Measurements from ENCODE around the gene KLHL18. TPM values are rescaled to one million over a fixed set of nuclear protein-coding genes. Genes with fewer than 3 reads are reported as not detected.
"Not testable (repeated sequence)": the region's sequence is repeated elsewhere in the genome, so short reads cannot be mapped to it uniquely, and the experiment has no call there.

KLHL18 gene
- 10 to 100 TPM; 23.0 to 25.1 TPM for total RNA-seq

DNA sequence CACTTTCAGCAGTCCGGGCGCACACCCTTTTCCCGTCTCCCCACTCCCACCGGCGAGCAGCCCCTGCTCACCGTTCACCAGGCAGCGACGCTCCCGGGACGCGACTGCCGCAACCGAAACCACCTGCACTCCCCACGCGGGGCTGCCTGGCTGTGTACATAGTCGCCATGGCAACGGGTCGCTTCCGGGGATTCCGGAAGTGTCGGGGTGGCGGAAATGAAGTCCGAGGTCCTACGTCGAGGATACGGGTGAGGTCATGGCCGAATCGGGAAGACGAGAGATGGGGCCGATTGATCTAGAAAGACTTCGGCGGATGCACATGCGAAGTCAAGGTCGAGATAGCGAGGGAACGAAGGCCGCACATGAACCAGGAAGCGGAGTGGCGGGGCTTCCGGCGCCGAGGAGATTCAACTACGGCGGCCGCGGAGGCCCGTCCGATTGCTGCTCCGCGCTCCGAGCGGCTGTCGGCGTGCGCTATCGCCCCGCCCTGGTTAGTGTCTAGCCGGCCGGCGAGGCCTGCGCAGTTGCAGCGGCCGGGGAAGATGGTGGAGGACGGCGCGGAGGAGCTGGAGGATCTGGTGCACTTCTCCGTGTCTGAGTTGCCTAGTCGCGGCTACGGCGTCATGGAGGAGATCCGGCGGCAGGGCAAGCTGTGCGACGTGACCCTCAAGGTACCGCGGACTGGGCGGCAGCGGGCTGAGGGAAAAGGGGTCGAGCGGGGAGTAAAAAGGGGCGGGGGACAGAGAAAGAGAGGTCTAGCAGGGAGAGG lies at the start of gene KLHL18, which contains the start of gene KIF9:
Gene KLHL18 (plus strand): TSS at position 521 of the 769 bp plus-strand sequence. CDS start 22 bp downstream, at position 543.
Gene KIF9 (minus strand): TSS at position 376 of the 769 bp plus-strand sequence. CDS start 5,425 bp downstream, outside the sequence.
- H3K9me3 Mint-ChIP-seq, result no peaks in the 10 kb centered on the region
- H3K36me3 Mint-ChIP-seq, result peaks cover 12 to 17% of the 10 kb centered on the region in 2 donors
- peak; percentile 95 to 96 for DNase-seq (ENCODE audit: low spot score in 2 of 2)

DNA sequence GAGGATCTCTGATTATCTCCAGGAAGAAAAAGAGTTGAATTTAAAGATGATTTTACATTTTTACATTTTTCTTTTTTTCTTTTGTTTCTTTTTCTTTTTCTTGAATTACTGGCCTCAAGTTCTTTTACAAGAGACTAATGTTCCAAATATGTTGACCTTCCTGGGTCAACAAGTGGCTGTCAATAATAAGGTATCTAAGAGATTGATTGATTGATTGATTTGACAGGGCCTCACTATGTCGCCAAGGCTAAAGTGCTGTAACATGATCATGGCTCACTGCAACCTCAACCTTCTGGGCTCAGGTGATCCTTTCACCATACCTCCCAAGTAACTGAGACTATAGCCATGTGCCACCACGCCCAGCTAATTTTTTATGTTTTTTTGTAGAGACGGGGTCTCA lies 44.7 kb upstream of the KLHL18 start:
- Mint-ChIP-seq H3K9me3 (no peaks in the 10 kb centered on the region), H3K27ac (no peak overlapping the region), H3K36me3 (no peaks in the 10 kb centered on the region)
- ATAC-seq (no peak), DNase-seq (ENCODE audit: low spot score in 2 of 2) (no peak)

More for the DNA sequence above, at the start of gene KLHL18, which contains the start of gene KIF9:
- ATAC-seq, result peak; percentile 89 to 92
- peak within 1 kb of the TSS; percentile 99 to 100 for H3K27ac Mint-ChIP-seq

DNA sequence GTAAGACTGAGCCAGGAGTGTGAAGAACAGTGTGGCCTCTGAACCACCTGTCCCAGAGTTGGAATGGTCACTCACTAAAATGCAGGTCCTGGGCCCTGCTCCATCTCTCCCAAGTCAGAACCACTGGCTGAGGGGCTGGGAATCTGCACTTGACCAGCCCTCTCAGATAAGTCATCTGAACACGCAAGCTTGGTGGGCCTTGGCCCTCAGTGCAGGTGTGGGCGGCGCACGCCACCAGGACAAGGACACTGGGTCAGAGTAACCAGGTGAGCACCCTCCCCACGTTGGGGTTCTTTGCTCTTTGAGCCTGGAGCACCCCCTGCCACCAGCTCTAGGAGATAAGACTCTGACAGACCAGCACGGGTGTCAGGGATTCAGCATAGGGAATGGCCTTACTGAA lies 42.8 kb upstream of the KLHL18 start:
- no peaks in the 10 kb centered on the region for H3K36me3 Mint-ChIP-seq
- ATAC-seq (no peak), DNase-seq (ENCODE audit: low spot score in 2 of 2) (no peak)
- no peak overlapping the region for H3K27ac Mint-ChIP-seq
- no peaks in the 10 kb centered on the region for H3K9me3 Mint-ChIP-seq

DNA sequence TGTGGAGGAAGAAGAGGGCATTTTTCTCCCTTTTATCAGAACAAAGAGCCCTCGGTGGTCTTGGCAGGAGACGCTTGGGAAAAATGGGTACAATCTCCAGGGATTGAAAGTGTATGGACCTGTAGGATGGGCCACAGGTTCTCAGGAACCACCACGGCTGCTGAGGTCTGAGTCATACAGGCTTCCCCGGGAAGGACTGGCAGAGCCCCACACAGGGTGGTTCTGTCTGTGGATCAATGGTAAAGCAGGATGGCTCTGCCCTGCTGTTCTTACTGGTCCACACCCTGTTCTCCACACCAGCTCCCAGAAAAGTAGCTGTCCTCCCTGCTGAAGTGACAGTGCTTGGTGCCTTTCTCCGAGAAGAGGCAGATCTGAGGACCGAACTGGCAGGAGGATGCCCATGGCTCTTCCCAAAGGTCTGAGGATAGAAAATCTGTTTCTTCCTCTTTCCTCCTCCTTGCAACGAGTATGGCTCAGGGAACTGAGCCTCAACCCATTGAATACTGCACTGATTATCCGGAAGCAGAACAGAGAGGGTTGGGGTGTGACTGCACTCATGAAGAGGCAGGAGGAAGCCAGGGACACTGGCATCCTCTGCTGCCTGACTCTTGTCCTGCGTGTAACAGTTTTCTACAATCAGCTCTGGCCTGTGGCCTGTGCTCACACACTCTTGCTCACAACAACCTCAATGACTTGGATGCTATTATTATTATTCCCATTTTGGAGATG lies 39.2 kb upstream of the KLHL18 start:
- Mint-ChIP-seq H3K27ac (no peak overlapping the region), H3K36me3 (no peaks in the 10 kb centered on the region), H3K9me3 (no peaks in the 10 kb centered on the region)
- DNase-seq (ENCODE audit: low spot score in 2 of 2) (peak in 1 of 2 donors; percentile 26), ATAC-seq (no peak)

DNA sequence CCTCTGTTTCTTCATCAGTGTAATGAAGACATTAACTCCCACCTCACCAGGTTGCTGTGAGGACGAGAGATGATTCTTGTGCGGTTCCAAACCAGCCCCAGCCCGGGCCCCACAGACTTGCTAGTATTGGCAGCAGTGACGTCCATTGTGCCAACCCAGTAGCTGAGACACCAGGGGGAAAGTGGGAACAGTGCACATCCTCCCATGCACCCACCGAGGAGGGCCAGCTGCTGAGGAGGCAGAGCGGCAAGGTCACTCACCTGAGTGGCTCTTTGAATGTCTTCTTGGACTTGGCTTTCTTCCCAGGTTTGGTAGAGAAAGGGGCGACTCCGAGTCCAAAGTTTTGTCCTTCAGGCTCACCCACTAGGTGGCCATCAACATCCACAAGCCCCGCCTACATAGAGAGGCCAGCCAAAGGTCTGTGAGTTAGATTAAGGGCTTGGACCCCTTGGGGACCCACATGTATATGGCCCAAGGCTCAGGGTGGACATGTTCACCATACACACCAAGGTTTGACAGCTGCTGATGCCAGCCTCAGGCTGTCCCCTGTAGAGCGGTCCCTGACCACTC lies 38.1 kb upstream of the KLHL18 start:
- no peaks in the 10 kb centered on the region for H3K36me3 Mint-ChIP-seq
- no peak overlapping the region for H3K27ac Mint-ChIP-seq
- no peaks in the 10 kb centered on the region for H3K9me3 Mint-ChIP-seq
- DNase-seq (ENCODE audit: low spot score in 2 of 2) (no peak), ATAC-seq (no peak)

DNA sequence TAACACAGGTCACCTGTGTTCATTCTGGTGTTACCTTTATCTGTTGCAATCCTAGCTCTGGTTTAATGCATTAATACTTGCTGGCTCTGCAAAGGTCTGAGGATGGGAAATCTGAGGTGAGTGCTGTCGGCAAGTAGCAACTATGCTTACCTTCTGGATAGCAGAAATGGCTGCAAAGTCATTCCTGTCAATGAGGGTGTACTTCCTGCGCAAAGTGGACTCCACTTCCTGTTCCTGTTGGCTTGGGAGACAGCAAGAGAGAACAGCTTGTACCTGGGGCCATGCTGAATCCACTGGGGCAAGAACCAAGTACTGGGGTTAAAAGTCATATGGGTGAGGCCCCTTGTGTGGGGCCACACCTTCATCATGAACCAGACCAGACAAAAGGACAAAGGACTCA lies 37.5 kb upstream of the KLHL18 start:
- Mint-ChIP-seq H3K36me3 (no peaks in the 10 kb centered on the region), H3K9me3 (no peaks in the 10 kb centered on the region), H3K27ac (no peak overlapping the region)
- ATAC-seq (no peak), DNase-seq (ENCODE audit: low spot score in 2 of 2) (no peak)

DNA sequence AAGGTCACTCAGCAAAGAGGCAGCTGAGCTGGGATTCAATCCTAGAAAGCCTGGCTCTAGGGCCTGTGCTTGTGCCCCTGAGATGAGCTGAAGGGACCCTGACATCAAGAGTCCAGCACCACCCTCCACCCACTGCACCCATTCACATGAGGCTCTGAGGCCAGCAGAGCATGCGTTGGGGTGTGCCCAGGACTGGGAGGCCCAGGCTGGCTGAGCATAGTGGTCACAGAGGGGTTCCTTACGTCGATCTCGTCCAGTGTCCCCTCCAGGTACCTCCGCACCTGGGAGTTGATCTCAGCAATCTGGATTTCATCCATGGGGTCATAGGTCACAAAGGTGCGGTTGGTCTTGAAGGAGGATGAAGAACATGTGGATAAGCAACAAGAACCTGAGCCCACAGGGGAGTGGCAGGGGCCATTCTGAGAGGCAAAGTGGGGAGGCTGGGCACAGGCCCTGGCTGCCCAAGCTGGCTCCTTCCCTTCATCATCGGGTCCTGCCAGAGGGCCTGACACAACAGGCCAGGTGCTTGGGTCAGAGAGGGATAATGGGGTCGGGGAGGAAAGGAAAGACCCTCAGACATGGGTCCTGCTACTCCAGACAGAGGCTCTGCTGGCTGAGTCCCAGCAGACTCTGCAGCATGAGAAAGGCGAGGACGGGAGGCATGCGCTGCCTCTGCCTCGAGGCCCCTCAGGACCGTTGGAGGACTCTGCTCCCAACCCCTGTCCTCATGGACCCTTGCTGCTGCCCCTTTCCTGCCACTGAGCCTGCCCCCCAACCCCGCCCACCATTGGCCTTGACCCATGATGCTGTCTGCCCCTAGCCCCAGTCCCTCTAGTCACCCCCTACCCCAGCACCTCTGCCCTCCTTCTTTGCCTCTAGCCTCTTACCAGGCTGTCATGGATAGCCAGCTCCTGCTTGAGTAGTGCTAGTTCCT lies 35.3 kb upstream of the KLHL18 start:
- Mint-ChIP-seq H3K9me3 (no peaks in the 10 kb centered on the region), H3K36me3 (no peaks in the 10 kb centered on the region), H3K27ac (no peak overlapping the region)
- DNase-seq (ENCODE audit: low spot score in 2 of 2) (no peak), ATAC-seq (no peak)

DNA sequence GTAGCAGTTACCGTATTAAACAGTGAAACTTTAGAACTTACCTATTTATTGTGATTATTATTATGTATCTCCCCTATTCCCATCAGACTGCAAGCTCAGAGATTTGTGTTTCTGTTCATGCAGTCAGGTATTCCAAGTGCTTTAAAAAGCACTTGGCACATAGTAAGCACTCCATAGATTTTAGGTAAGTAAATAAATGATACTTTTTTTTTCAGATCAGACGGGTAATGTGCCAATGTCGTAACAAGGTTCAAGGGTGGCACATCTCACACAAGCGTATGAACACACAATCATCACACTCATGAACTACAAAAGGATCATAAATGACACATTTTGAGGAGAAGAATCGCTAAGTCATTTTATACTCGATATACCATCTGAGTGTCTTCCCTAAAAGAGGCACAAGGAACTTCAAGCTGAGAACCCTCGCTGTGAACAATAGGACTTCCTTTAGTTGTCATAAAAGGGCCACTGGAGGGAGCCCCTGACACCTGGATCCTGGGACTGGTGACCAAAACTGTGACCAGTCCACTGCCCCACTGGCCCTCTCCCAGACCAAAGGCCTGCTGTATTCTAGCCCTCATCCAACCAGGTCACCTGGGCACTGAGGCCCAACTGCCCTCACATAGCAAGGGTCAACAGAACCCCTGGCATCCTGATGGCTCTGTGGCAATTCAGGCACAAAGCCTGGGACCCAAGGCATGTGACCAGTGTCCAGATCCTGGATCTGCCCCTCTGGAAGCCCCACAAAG lies 32.3 kb upstream of the KLHL18 start:
- no peak for DNase-seq (ENCODE audit: low spot score in 2 of 2)
- Mint-ChIP-seq H3K9me3 (no peaks in the 10 kb centered on the region), H3K27ac (peak overlapping the region in 1 of 2 donors; percentile 78), H3K36me3 (no peaks in the 10 kb centered on the region)
- ATAC-seq, result peak in 1 of 2 donors; percentile 47

DNA sequence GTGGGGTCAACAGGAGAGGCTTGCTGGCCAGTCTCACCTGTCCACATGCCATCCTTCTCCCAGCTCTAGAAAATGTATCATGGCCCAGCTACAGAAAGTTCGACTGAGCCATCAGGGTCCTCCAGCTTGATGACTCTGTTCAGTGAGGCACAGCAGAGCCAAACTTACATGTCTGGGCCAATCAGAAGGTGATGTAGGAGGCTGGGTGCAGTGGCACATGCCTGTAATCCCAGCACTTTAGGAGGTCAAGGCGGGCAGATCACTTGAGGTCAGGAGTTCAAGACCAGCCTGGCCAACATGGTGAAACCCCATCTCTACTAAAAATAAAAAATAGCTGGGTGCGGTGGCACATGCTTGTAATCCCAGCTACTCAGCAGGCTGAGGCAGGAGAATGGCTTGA lies 31.7 kb upstream of the KLHL18 start:
- peak overlapping the region in 1 of 2 donors; percentile 78 for H3K27ac Mint-ChIP-seq
- not testable (repeated sequence) for H3K9me3 Mint-ChIP-seq; ATAC-seq; DNase-seq (ENCODE audit: low spot score in 2 of 2); H3K36me3 Mint-ChIP-seq

DNA sequence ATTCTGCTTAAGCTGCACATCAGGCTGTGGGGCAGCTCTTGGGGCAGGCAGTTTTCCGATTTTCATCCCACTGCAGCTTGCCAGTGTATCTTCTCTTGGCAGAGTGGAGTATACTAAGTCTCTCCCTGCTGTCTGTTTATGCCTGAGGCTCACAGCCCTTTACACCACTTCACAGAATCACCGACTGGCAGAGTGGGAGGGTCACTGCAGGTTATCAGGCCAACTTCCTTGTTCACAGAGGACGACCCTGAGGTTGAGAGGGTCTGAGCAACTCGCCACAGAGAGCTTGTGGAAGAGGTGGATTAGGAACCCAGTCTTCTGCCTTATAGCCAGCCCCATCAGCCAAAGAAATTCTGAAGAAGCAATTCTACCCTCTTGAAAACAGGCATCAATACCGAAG lies 31.1 kb upstream of the KLHL18 start:
- DNase-seq (ENCODE audit: low spot score in 2 of 2) (no peak), ATAC-seq (no peak)
- H3K36me3 Mint-ChIP-seq, result no peaks in the 10 kb centered on the region
- H3K27ac Mint-ChIP-seq, result no peak overlapping the region
- H3K9me3 Mint-ChIP-seq, result no peaks in the 10 kb centered on the region

DNA sequence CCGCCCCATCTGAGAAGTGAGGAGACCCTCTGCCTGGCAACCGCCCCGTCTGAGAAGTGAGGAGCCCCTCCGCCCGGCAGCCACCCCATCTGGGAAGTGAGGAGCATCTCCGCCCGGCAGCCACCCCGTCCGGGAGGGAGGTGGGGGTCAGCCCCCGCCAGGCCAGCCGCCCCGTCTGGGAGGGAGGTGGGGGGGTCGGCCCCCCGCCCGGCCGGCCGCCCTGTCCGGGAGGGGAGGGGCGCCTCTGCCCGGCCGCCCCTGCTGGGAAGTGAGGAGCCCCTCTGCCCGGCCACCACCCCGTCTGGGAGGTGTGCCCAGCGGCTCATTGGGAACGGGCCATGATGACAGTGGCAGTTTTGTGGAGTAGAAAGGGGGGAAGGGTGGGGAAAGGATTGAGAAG lies 26.4 kb upstream of the KLHL18 start:
- H3K9me3 Mint-ChIP-seq; ATAC-seq; DNase-seq (ENCODE audit: low spot score in 2 of 2); H3K36me3 Mint-ChIP-seq; H3K27ac Mint-ChIP-seq: not testable (repeated sequence)

DNA sequence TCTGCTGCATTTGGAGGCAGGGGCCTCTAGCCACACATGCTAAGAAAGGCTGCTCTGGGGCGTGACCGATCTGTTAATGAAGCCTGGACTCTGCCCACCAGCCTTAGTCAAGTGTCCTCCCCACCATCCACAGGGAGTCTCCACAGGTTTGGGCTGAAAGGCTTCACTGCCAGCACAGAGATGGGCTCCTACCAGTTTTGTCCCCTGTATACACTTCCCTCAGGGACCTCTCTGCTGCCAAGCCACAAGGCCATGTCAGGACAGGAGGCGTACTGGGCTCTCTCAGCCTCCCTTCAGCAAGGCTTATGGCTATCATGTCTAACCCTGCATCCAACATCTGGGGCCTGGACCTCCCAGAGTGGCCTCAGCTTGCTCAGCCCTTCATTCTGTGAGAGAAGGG lies 23.6 kb upstream of the KLHL18 start:
- no peaks in the 10 kb centered on the region for H3K9me3 Mint-ChIP-seq

DNA sequence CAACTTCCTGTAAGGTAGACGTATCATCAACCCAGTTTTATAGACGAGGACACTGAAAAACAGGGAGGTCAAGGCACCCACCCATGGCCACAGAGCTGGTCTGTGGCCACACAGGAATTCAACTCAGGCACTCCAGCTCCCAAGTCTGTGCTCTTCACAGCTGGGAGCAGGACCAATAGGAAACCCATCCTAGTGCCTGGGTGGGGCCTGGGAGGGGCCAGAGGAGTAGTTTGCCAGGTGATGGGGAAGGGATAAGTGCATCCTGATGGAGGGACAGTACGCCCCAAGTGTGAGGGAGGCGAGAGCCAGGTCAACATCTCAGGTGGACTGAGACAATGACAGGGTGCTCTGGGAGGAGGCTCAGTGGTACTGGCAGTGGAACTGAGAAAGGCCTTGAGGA lies 22.1 kb upstream of the KLHL18 start:
- no peak for DNase-seq (ENCODE audit: low spot score in 2 of 2)
- ATAC-seq, result no peak
- H3K27ac Mint-ChIP-seq, result peak overlapping the region in 1 of 2 donors; percentile 22
- H3K36me3 Mint-ChIP-seq, result no peaks in the 10 kb centered on the region
- H3K9me3 Mint-ChIP-seq, result no peaks in the 10 kb centered on the region

More for the DNA sequence above, 23.6 kb upstream of the KLHL18 start:
- DNase-seq (ENCODE audit: low spot score in 2 of 2) (no peak), ATAC-seq (no peak)
- Mint-ChIP-seq H3K36me3 (no peaks in the 10 kb centered on the region), H3K27ac (no peak overlapping the region)

DNA sequence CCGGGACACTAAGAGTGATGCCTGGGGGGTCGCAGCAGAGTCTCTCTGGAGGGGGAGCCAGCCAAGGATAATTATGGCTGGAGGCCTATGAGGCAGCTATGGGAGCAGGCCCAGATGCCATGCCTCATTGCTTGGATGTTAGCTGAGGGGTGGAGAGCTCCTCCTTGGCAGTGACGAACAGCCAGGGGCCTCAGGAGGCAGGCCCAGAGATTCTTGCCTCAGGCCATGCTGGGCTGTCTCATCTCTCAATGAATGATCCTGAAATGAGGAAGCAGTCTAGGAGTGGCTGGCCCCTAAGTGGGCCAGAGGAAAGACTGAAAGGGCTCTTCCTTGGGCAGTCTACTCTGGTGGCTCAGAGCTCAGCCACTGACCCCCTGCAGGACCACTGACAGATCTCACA lies 21.4 kb upstream of the KLHL18 start:
- H3K9me3 Mint-ChIP-seq, result no peaks in the 10 kb centered on the region
- no peaks in the 10 kb centered on the region for H3K36me3 Mint-ChIP-seq
- ATAC-seq (no peak), DNase-seq (ENCODE audit: low spot score in 2 of 2) (no peak)
- H3K27ac Mint-ChIP-seq, result no peak overlapping the region

DNA sequence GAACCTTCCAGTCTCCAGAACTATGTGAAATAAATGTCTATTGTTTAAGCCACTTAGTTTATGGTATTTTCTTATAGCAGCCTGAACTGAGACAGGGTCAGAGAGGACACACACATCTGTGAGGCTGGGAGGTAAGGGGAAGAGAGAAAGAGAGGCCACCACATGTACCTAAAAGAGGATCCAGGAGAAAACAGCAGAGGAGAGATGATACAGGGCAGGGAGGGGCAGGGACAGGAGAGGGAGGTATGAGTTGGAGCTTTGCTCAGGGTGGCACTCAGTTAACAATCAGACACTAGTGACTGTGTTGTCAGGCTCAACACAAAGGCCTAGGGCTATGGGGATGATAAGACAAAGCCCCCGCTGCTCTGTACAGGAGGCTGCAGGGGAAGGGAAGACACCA lies 17.7 kb upstream of the KLHL18 start:
- Mint-ChIP-seq H3K27ac (no peak overlapping the region), H3K36me3 (no peaks in the 10 kb centered on the region), H3K9me3 (no peaks in the 10 kb centered on the region)
- DNase-seq (ENCODE audit: low spot score in 2 of 2) (no peak), ATAC-seq (no peak)

Measured in activated naive CD4-positive, alpha-beta T cell treated with anti-CD3 and anti-CD28 coated beads, Interleukin-2, amount 50 U/mL, for 72 hours (primary cell).